GM10847 (cell line): ENCODE data around the gene SPRED2.

ENCODE experiments used
- POLR2A ChIP-seq: IDR thresholded peaks from 2 replicates; pipeline ENCODE4 v1.6.1; 2011; ENCODE audit not compliant: insufficient read length; ENCODE audit errors: extremely low read depth

The SPRED2 gene

DNA sequence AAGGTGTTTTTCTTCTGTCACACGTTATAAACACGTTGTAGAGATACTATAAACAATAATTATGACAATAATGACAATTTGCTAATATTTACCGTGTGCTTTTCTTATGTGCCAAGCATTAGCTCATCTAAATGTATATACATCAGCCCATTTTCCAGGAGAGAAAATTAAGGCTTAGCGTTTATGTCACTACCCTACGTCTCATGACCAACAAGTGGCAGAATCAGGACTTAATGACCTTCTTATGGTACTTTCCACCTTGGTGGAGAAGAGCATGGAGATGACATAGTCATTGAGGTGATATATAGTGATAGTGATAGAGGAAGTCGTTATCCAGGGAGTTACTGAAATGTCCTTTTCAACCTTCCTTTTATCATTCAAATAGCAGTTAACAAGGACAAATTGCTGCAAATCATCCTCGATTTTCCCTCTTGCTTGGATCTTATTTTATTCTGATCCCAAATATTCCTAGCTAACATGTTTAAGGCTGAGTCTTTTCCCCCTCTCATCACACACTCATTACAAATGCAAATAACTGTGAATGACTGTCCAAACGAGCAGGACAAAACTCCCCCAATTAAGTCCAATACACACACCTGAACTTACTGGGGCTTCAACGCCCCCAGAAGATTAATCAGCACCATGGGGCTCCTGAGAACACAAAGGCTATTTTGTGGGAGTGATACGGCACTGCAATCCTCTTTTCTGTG, 27.3 kb downstream of the SPRED2 start:
- TF ChIP-seq POLR2A: no peak

- TF ChIP-seq POLR2A: no peak
Measured at GRCh38 chr2:65403529-65403915, 28.9 kb downstream of the SPRED2 start.

- no peak for TF ChIP-seq POLR2A
Measured at GRCh38 chr2:65402780-65403528, 29.4 kb downstream of the SPRED2 start.

- TF ChIP-seq POLR2A: no peak
Measured at GRCh38 chr2:65402323-65402722, 30.1 kb downstream of the SPRED2 start.

DNA sequence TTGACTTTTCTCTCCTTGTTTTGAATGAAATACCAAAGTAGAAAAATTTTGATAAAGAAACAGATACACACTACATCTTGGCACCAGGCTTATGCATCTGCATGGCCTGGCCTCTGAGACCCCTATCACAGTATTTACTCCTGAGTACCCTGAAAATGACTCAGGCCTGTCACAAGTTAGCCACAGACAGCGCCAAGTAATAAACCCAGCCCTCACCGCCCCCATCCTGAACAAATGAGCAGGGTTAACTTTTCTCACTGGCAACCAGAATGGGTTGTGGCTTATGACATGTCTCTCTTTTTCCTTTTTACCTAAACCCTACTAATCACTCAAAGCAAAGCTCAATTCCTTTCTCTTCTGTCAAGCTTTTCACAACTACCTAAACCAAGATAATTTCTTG, 35.3 kb downstream of the SPRED2 start:
- TF ChIP-seq POLR2A: no peak

DNA sequence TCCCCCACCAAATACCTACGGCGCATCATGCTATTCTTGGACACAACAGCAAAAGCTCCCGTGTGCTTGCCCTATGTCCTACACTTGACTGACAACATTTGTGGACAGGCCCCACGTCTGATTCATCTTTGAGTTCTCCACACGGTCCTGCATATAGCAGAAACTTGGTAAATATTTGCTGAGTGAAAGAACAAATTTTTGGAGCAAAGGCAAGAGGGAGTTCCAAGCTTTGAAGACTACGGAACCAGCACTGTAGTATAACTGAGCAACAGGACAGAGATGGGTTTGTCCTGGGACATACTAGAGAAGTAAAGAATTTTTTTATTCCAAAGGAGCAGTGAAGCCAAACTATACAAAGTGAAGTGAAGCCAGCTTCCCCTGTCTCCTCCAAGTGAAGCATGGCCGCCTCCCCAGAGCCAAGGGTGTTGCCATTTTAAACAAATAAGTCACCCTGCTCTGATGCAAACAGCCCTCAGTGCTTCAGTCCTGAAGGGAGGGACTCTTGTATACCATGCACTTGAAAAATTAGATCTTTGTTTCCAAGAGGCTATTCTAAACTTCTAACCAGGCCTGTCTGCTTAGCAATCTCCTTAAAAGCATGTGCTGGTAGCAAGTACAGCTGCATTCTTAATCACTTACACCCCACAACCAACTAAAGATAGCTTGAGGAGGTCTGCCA, 35.9 kb downstream of the SPRED2 start:
- no peak for TF ChIP-seq POLR2A

- TF ChIP-seq POLR2A: no peak
Measured at GRCh38 chr2:65395621-65396347, 36.6 kb downstream of the SPRED2 start.

- TF ChIP-seq POLR2A: no peak
Measured at GRCh38 chr2:65393743-65394422, 38.5 kb downstream of the SPRED2 start.

- TF ChIP-seq POLR2A: no peak
Measured at GRCh38 chr2:65393046-65393445, 39.4 kb downstream of the SPRED2 start.

DNA sequence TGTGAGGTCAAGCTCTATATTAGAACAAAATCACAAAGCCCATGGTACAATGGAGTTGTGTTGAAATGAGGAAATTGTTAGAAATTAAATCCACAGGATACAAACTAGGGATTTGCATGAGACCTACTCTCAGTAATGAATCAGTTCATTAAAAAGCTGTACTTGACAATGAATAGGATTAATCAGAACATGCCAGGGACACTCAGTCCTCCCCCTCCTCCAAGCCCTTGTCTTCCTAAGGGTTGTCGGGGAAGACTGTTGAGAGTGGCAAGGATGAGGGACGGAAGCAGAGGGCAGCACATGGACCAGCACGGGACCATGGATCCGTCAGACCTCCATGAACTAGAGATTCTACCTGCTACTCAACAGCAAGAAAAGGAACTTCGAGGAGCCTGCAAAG, 39.8 kb downstream of the SPRED2 start:
- no peak for TF ChIP-seq POLR2A

- no peak for TF ChIP-seq POLR2A
Measured at GRCh38 chr2:65390134-65390533, 42.3 kb downstream of the SPRED2 start.

GRCh38 chr2:65389476-65389875, 42.9 kb downstream of the SPRED2 start:
- TF ChIP-seq POLR2A: no peak

DNA sequence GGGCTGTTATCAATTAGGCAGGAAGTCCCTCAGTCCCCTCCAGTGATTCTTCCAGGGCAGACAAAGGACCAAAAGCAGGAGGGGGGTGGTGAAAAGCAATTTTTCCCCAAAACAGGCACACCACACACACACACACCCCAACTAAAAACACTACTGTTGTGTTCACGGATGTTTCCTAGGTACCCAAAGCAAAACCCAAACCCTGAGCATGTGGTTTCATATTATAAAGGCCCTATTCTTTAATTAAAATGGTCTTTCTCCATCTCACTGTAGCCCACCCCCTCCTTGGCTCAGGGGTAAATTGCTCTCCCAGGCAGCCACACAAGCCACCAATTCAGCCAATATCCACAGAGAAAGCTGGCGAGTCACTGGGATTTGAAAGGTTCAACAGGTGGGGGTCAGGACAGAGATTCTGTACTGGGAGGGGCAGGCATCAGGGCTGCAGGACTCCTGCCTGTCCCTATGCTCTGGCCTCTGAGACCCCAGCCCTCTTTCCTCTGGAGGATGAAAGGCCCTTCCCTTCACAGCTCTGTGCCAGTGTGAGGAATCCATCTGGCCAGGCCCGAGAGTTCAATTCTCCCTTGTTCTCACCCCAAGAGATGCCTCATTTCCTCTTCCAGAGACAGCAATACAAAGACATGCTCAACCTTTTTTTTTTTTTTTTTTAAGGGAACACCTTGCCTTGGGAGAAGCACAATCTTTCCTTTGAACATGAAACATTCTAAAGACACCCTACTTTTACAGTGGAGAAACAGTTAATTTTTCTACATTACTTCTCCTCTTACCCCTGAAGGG, 43.6 kb downstream of the SPRED2 start:
- no peak for TF ChIP-seq POLR2A

- no peak for TF ChIP-seq POLR2A
Measured at GRCh38 chr2:65388051-65388531, 44.3 kb downstream of the SPRED2 start.
